SU-DHL-6 (cell line): ENCODE results near the gene SOS1.

Experiments
- EZH2phosphoT487 ChIP-seq: fragments of 200-600 bp; sonication (generic), shearing (Covaris generic); conservative IDR thresholded peaks from 2 replicates; pipeline ENCODE4 v1.6.1; 2018; ENCODE audit warnings: mild to moderate bottlenecking, antibody characterized with exemption, low read length, moderate library complexity, mixed read lengths
- TF ChIP-seq, protein P1 (sequence below): fragments of 200-600 bp; sonication (generic); IDR thresholded peaks from one replicate; pipeline ENCODE4 v1.5.1; 2017; ENCODE audit warnings: antibody characterized with exemption, mild to moderate bottlenecking, low read length, moderate library complexity; ENCODE audit not compliant: insufficient read depth, poor library complexity, severe bottlenecking

DNA sequence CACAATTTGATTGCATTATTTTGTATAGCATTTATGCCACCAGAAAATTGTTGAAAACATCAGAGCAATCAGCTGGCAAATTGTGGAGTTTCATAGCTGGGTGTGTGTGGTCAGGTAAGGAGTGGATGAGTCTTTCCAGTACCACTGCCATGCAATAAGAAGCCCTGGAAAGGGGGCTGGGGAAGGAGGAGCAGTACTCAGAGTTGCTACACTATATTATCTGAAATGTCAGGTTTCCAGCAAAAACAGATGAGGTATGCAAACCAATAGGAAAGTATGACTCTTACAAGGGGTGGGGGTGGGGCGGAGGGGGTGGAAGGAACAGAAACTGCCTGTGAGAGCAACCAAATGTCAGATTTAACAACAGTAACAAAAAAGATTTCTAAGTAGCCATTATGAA lies 112.2 kb downstream of the SOS1 start:
- TF ChIP-seq, protein P1, sequence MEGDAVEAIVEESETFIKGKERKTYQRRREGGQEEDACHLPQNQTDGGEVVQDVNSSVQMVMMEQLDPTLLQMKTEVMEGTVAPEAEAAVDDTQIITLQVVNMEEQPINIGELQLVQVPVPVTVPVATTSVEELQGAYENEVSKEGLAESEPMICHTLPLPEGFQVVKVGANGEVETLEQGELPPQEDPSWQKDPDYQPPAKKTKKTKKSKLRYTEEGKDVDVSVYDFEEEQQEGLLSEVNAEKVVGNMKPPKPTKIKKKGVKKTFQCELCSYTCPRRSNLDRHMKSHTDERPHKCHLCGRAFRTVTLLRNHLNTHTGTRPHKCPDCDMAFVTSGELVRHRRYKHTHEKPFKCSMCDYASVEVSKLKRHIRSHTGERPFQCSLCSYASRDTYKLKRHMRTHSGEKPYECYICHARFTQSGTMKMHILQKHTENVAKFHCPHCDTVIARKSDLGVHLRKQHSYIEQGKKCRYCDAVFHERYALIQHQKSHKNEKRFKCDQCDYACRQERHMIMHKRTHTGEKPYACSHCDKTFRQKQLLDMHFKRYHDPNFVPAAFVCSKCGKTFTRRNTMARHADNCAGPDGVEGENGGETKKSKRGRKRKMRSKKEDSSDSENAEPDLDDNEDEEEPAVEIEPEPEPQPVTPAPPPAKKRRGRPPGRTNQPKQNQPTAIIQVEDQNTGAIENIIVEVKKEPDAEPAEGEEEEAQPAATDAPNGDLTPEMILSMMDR: no peak
- no peak for TF ChIP-seq EZH2phosphoT487
